HG02588 (cell line): ENCODE results near the gene STK11.
A peak's percentile ranks its signal among the peaks of the same experiment; 100 is the strongest.

Experiments
- ATAC-seq: cut with Tn5 transposase; IDR thresholded peaks from one replicate; pipeline ENCODE4 v1.9.1; 2021; ENCODE audit warnings: mild to moderate bottlenecking, moderate library complexity; ENCODE audit not compliant: unreplicated experiment

Gene STK11, protein sequence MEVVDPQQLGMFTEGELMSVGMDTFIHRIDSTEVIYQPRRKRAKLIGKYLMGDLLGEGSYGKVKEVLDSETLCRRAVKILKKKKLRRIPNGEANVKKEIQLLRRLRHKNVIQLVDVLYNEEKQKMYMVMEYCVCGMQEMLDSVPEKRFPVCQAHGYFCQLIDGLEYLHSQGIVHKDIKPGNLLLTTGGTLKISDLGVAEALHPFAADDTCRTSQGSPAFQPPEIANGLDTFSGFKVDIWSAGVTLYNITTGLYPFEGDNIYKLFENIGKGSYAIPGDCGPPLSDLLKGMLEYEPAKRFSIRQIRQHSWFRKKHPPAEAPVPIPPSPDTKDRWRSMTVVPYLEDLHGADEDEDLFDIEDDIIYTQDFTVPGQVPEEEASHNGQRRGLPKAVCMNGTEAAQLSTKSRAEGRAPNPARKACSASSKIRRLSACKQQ

DNA sequence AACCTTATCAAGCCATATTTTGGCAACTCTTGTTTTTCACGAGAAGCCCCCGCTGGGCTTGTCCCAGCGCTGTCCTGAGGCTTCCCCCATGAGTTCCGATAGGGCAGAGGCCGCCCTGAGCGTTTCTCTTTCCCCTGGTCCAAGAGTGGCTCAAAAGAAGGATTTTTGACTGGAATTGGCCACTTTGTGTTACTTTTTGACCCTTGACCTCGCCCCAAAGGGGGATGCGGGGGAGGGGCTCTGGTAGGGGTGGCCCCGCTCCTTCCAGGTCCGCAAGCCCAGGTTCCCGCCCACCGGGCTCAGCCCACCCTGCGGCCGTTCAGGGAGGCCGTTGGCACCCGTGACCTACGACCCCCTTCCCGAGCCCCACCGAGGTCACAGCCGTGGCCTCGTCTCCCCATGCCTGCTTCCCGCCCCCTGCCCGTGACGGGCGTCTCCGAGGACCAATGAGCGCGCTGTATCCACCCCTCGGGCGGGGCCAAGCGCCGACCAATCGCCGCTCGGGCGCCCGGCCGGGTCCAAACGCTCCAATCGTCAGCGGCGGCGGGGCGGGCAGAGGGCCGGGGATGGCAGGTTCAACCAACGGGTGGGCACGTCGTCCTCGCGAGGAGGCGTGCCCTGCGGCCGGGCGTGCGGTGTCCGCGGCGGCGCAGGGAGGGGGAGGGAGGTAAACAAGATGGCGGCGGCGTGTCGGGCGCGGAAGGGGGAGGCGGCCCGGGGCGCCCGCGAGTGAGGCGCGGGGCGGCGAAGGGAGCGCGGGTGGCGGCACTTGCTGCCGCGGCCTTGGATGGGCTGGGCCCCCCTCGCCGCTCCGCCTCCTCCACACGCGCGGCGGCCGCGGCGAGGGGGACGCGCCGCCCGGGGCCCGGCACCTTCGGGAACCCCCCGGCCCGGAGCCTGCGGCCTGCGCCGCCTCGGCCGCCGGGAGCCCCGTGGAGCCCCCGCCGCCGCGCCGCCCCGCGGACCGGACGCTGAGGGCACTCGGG, at the start of gene STK11:
STK11 (plus strand) TSS at position 665 of the 986 bp plus-strand sequence. CDS start 1,136 bp downstream, outside the sequence.
- ATAC-seq, result peak; percentile 87

DNA sequence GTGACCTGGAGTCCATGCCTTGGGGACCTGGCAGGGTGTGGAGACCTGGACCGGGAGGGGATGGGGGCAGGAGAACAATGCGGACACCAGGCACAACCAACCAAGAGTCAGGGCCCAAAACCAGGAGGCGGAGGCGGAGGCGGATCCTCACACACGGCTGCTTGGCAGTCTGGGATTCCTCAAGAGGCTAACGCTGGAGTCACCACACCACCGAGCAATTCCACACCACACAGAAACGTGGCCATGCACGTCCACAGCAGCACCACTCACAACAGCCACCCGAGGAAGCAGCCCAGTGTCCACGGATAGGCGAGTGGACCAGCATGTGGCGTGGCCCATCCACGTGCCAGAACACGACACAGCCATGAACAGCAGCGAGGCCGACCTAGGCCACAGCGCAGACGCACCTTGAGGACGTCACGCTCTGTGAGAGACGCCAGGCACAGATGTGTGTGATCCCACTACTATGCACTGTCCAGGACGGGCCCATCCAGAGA, 49.2 kb upstream of the STK11 start:
- ATAC-seq, result no peak

DNA sequence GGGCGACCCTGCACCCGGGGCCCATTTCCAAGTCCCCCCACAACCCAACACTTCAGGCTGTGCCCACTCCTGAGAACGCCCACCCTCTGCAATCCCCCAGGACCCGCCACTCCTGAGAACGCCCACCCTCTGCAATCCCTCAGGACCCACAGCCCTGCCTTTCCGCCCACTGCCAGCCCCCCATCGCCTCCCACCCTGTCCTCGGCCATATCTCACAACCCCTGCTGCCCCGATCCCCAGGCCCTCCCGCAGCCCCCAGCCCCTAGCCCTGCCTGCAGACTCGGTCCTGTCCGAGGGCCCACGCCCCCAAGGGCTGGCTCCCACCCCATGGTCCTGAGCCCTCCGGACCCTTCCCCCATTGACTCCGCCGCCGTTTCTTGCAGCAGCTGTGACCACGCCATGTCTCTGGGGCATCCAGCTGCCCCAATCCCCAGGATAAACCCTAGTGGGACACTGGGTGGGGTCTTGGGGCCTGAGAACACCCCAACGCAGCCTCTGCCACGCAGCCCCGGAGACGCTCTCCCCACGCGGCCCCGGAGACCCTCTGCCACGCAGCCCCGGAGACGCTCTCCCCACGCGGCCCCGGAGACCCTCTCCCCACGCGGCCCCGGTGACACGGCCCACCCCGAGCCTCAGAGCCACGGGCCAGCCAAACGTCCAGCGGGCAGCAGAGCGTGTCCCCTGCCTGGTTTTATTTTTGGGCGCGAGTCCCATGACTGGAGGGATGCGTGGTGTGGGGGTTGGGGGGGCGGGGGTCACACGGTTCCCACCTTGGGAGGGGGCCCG, 48.6 kb upstream of the STK11 start:
- no peak for ATAC-seq

DNA sequence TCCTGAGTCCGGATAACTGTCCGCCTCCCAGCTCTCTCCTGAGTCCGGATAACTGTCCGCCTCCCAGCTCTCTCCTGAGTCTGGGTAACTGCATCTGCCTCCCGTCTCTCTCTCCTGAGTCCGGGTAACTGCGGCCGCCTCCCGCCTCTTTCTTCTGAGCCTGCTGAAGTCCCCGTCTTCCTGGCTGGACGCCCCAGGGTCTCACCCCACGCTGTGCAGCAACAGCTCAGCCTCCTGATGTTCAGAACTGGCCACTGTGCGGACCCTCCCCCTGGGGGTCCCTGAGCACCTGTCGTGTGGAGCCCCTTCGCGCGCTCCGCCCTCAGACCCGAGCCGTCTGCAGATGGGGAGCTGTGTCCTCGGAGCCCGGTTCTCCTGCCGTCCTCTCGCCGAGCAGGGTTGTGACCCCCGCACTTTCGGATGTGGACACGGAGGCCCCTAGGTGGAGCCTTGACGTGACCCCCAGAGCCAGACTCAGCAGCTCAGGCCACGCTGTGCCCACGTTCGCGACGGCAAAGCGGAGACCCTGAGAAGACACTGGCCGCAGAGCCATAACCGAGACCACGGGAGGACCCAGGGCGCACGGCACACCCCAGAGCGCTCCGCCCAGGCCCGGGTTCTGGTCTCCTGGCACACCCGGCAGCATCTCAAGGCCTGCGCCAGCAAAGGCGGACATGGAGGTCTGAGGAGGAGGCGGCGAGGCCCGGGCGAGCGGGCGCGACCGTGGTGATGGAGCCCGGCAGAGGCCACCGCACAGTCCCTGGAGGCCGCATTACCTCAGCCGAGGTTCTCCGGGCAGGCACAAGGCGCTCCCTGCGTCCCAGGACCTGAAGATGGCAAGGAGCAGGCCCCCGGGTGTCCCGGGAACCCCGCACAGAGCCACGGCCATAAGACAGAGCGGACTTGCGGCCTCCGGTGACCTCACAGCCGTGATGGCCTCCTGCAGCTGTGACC, 47.4 kb upstream of the STK11 start:
- no peak for ATAC-seq

- ATAC-seq, result no peak
These were observed 46.6 kb upstream of the STK11 start for GRCh38 chr19:1158885-1159448.

DNA sequence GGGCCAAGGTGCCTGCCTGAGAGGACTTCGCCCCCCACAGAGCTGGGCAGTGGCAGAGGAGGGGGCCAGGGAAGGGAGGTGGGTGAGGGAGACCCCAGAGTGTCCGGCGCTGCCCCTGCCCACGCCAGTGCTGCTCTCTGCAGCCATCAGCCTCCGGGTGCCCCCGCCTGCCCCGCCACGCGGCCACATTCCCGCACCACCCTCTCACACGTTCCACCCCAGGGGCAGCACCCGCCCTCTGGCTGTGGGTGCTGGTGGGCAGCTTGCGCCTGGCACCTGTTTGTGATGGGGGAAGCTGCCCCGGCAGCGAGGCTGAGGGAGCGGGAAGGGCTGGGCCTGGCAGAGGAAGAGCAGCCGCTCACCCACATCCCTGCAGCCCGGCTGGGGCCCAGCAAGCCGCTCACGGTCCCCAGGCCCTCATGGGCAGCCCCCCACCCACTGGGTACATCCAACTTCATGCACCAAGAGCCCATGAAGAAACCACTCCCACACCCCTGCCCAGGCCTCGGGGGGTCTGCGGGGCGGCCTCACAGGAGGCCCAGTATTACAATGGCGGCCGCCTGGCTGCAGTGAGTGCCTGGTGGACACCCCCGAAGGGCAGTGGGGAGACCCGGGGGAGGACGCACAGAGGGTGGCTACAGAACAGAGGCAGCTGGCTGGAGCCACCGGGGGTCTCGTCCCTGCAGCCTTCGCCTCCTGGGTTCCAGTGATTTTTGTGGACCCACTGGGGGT, 45.5 kb upstream of the STK11 start:
- ATAC-seq, result no peak

- ATAC-seq, result no peak
These were observed 43.9 kb upstream of the STK11 start for GRCh38 chr19:1161716-1162115.

DNA sequence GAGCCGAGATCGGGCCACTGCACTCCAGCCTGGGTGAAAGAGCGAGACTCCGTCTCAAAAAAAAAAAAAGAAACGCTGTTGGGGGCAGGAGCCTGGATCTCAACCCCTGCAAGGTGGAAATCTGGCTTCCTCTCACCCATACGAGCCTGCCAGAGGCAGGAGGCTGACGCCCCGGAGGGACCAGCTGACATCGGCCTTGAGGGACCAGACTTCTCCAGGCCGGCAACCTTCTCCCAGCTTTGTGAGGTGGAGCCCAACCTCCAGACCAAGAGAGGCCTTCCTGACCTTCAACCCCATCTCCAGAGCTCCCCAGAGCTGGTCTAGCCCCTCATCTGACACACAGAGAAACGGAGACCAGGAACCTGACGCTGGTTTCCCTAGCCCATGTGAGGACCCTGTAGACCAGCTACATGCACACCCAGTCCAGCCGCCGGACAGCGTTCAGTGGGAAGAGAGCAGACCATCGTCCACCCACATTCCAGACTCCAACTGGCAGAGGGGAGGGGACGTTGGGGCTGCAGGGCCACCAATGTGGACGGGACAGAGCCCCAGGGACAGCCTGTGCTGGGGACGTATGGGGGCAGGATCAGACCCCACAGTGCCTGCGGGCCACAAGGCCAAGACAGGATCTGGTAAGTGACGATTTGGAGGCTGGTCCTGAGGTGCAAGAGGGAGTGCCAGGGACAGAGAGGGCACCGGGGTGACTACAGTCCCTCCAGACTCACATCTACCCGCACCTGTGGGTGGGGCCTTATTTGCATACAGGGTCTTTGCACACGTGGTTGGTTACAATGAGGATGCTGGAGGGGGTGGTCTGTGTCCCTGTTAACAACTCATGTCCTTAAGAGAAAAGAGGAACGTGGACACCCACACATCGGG, 42.9 kb upstream of the STK11 start:
- no peak for ATAC-seq

- no peak for ATAC-seq
These were observed 42.2 kb upstream of the STK11 start for GRCh38 chr19:1163283-1163933.

DNA sequence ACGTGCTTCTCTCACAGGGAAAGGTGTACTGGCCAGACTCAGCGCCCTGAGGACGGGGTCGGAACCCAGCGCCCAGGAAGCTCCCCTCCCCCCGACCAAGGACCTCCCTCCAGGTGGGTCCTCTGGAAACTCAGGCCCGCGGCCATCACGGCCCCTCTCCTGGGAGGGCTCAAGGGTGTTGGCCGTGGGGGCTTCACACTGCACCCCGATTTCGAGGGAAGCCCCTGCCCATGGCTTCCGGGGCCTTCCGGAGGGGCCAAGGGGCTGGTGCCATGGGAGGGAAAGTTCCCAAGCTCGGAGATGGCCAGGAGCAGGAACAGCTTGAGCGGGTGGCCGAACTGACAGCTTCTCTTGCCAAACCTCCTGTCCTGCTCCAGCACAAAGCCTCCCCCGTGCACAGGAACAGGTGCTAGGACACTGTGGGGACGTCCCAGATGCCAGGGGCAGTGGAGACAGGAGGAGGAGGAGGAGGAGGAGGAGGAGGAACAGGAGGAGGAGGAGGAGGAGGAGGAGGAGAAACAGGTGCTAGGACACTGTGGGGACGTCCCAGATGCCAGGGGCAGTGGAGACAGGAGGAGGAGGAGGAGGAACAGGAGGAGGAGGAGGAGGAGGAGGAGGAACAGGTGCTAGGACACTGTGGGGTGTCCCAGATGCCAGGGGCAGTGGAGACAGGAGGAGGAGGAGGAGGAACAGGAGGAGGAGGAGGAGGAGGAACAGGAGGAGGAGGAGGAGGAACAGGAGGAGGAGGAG, 41.5 kb upstream of the STK11 start:
- ATAC-seq, result no peak

GRCh38 chr19:1164684-1165531, 40.7 kb upstream of the STK11 start:
- no peak for ATAC-seq

DNA sequence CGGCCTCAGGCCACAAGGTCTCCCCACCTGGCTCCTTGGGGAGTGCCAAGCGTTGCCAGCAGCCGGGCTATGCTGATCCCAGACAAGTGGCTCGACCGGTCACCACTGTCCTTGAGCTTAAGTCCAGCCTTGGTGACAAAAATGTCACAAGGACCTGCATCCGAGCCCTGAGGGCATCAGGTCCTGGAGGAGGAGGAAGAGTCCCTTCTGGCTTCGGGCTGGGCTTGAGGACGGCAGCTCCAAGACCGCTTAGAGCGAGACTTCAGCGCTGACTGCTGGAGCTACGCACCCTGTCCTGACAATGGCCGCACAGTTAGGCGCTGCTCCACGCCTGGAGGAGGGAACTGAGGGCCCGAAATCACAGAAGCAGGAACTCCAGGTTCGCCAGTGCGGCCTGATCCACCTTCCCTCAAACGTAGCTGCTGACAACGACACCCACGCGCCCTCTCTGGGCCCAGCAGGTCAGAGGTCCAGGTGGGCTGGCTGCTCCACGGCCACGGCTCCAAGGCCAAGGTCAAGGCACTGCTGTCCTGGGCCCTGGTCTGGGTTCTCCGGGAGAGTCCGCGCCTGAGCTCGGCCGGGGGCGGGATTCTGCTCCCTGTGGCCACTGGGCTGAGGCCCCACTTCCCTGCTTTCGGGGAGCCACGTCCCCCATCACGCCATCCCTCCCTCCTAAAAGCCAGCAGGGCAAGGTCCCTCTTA, 38.6 kb upstream of the STK11 start:
- ATAC-seq, result no peak

- ATAC-seq, result no peak
These were observed 37.6 kb upstream of the STK11 start for GRCh38 chr19:1167687-1168571.
